ENCODE results near the gene YJEFN3. TPM values are rescaled to one million over a fixed set of nuclear protein-coding genes. Genes with fewer than 3 reads are reported as not detected.

Gene YJEFN3
- total RNA-seq, 1 experiment from 2014 or later, result 16.6 TPM

DNA sequence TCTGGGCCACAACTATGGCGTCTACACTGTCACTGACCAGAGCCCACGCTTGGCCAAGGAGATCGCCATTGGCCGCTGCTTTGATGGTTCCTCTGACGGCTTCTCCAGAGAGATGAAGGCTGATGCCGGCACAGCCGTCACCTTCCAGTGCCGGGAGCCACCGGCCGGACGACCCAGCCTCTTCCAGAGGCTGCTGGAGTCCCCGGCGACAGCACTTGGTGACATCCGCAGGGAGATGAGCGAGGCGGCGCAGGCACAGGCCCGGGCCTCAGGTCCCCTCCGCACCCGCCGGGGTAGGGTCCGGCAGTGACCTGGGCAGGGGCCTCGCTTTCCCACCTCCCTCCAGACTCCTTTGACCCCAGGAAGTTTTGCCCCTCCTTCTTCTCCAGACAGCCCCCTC is 17.0 kb downstream of the YJEFN3 start:
- Histone ChIP-seq H3K4me2 (ENCODE audit: insufficient read depth, insufficient read length, low read length) (no peak overlapping the region), H2BK5ac (ENCODE audit: insufficient read length, low read length) (no peak overlapping the region), H3K79me1 (ENCODE audit: insufficient read depth, low read depth, low read length, poor library complexity, severe bottlenecking) (no peaks in the 10 kb centered on the region), H3K4ac (ENCODE audit: low read depth, low read length) (no peak overlapping the region), H3K27me3 (ENCODE audit: insufficient read depth, low read length) (no peaks in the 10 kb centered on the region), H3K9ac (ENCODE audit: extremely low read depth, insufficient read length, low read length) (no peak overlapping the region), H4K8ac (replicated peaks; ENCODE audit: insufficient read length, low read depth, low read length) (no peak overlapping the region), H3T11ph (ENCODE audit: low read length) (no peak overlapping the region), H4K20me1 (ENCODE audit: control insufficient read depth, insufficient read depth, insufficient read length) (no peaks in the 10 kb centered on the region), H2BK20ac (ENCODE audit: low read depth, low read length, poor library complexity, severe bottlenecking) (no peak overlapping the region), H2BK120ac (ENCODE audit: low read depth, low read length, poor library complexity, severe bottlenecking) (no peak overlapping the region), H3K4me1 (ENCODE audit: insufficient read depth, low read length) (no peaks in the 10 kb centered on the region), H4K5ac (ENCODE audit: insufficient read length, low read depth, low read length) (no peak overlapping the region), H3K9me3 (ENCODE audit: control insufficient read depth, low read depth, low read length) (no peaks in the 10 kb centered on the region), H3K18ac (ENCODE audit: insufficient read length, low read depth, low read length) (no peak overlapping the region), H3K23ac (ENCODE audit: insufficient read length, low read depth, low read length) (no peak overlapping the region), H2BK12ac (ENCODE audit: insufficient read length, low read depth, low read length) (no peak overlapping the region), H3K23me2 (ENCODE audit: insufficient read length, low read depth, low read length, poor library complexity, severe bottlenecking) (peaks cover 3% of the 10 kb centered on the region), H3K79me2 (ENCODE audit: insufficient read depth, low read length) (no peaks in the 10 kb centered on the region), H3K27ac (ENCODE audit: insufficient read length, low read depth, low read length) (no peak overlapping the region), H4K91ac (ENCODE audit: insufficient read length, low read depth, low read length) (no peak overlapping the region), H2AFZ (ENCODE audit: low read length) (no peak overlapping the region), H3K14ac (ENCODE audit: insufficient read depth, low read length) (no peak overlapping the region), H3K56ac (ENCODE audit: insufficient read length, low read depth, low read length) (no peak overlapping the region), H2AK5ac (ENCODE audit: insufficient read length, low read length) (no peak overlapping the region), H2BK15ac (ENCODE audit: low read depth, low read length) (no peak overlapping the region)
- no peaks in the 10 kb centered on the region for H3K9me3 Mint-ChIP-seq
- peaks cover 5% of the 10 kb centered on the region for H3K27me3 Mint-ChIP-seq (ENCODE audit: low read depth)
- H3K36me3 Mint-ChIP-seq (ENCODE audit: insufficient read depth in 1 of 3, low read depth in 3 of 3), result peaks cover 2 to 4% (median 2%) of the 10 kb centered on the region in 3 experiments; a peak in 4 of 7 replicates
- no peak for DNase-seq
- H3K4me3 Mint-ChIP-seq, result no peak overlapping the region
- TF ChIP-seq, protein P1, sequence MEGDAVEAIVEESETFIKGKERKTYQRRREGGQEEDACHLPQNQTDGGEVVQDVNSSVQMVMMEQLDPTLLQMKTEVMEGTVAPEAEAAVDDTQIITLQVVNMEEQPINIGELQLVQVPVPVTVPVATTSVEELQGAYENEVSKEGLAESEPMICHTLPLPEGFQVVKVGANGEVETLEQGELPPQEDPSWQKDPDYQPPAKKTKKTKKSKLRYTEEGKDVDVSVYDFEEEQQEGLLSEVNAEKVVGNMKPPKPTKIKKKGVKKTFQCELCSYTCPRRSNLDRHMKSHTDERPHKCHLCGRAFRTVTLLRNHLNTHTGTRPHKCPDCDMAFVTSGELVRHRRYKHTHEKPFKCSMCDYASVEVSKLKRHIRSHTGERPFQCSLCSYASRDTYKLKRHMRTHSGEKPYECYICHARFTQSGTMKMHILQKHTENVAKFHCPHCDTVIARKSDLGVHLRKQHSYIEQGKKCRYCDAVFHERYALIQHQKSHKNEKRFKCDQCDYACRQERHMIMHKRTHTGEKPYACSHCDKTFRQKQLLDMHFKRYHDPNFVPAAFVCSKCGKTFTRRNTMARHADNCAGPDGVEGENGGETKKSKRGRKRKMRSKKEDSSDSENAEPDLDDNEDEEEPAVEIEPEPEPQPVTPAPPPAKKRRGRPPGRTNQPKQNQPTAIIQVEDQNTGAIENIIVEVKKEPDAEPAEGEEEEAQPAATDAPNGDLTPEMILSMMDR (conservative IDR thresholded peaks at IDR 0.05), result no peak
- peak overlapping the region in 1 of 3 experiments; percentile 65; a peak in 1 of 7 replicates for H3K27ac Mint-ChIP-seq
- peaks cover 2 to 15% of the 10 kb centered on the region in 2 experiments; a peak in 2 of 4 replicates for H3K4me1 Mint-ChIP-seq
- no CpG with 5 or more reads among the region's 23 CpGs for whole genome bisulfite sequencing (ENCODE audit: extremely low coverage, insufficient read length, low lambda C conversion rate)

All from H9 (cell line).